Fibroblast of skin of scalp (primary cell): Measurements from ENCODE around the gene SLC39A7.
A peak's percentile ranks its signal among the peaks of the same experiment; 100 is the strongest.

Experiments
- DNase-seq: peaks from one replicate; pipeline ENCODE4 v3.0.0-alpha.2; 2013

The SLC39A7 gene

DNA sequence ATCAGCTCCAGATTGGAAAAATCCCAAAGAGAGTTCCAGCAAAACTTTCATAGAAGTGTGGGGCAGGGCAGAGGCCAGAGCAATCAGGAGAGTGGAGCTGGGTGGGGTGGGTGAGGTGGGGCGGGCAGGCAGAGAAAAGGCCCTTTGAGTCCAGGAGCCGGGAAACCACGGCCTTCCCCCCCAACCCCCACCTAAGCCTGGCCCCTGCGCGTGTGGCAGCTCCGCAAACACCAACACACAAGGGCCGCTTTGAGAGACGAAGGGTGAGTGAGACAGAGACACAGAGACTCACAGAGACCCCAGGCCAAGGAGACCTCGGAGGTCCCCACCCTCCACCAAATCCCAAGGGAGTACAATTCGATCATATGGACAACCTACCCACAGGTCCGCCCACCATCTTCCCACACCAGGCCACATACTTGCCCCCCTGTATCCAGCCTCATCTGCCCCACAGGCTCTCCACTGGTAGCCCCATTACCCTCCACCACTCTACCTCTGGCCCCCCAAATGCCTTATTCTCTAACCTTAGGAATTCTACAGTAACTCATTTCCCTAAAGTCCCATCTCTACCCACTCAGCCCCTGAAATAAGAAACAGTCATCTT is 10.1 kb upstream of the SLC39A7 start:
- DNase-seq: no peak

DNA sequence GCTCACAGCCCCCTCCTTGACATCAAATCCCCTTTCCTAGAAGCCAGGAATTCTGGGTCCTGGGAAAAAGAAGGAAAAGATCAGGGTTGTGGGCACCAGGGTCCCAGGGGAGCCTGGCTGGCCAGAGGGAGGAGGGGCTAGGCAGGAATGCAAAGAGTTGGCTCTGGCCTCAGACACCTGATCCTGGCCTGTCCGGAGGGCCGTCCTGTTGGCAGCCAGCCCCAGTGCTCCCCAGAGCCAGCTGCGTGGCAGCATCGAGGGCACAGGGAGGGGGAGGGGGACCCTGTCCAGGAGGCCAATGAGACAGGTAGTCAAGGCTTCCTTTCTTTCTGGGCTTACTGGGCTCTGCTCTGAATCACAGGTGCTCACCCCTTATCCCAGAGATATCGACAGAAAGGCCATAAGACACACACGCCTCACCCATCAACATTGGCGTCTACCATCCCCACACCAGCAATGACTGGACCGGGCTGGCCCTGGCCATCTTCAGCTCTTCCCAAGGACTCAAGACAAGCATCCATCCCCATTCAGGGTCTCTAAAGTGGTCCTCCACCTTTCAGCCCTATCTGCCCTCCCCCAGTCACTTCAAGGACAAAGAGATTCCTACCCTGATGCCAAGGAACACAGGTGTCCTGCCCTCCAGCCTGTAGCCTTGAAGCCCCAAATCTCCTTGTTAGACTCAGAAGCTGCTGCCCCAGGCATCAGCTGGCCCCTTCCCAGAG is 9.1 kb upstream of the SLC39A7 start:
- no peak for DNase-seq

DNA sequence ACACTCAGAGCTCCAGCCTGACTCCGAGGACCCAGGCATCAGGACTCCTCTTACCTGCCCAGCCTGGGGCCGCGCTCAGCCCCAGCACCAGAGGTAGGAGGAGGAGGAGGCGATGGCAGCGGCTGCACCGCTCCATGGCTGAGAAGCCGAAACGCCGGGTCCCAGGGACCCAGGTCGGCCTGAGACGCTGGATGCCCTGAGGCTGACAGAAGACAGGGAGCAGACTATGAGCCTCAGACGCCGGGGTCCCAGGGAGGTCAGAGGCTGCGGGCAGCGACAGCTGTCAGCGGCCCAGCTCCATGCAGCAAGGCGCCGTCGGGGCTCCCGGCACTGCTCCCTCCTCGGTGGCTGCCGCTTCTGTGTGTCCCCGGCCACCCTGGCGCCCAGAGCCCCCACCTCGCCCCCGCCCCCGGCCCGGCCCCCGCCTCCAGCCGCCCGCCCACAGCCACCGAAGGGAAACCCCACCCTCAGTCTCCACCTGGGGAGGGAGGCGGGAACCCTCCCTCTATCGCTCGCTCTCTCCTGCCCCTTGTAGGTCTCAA is 8.5 kb upstream of the SLC39A7 start, which contains the start of gene COL11A2:
Gene COL11A2, minus strand, starts transcription at position 363 of the 542 bp plus-strand sequence. Its CDS starts 227 bp downstream, at position 136.
- no peak for DNase-seq

DNA sequence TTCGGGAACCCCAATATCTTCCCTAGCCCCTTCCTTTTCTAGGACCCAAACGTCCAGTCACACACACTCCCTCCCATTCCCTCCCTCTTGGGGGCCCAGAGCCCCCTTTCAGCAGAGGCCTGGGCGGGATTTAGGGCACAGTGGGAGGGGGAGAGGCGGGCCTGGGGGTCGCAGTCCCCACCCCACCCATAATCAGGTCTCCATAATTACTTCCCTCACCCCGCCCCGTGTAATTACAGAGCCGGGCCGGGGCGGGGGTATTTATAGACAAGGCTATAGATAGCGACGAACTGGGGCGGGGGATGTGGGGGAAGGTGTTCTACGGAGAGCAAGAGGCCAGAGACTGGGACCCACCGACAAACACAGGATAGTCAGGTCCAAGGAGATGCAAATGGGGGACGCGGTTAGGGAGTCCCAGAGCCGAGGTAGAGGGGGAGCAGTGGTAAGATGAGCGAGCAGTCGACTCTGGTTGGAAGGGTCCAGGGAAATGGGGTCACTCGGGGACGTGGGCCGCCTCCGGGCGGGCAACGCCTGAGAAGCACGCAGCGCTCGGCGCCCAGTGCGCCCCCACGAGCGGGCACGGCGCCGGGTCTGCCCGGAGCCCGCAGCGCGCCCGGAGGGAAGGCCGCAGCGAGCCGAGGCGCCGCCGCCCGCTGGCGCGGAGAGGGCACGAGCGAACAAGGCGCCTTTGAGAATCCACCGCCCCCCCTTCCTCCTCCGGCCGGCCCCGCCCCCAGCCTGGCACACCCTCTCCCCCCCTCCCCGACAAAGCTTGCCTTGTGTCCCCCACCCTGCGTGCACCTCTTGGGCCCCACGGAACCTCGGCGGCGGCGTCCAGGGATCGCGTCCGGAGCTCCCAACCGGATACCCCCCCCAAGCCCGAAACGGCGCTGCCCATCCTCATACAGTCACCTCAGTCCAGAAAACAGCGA is 7.7 kb upstream of the SLC39A7 start:
- DNase-seq: no peak

DNA sequence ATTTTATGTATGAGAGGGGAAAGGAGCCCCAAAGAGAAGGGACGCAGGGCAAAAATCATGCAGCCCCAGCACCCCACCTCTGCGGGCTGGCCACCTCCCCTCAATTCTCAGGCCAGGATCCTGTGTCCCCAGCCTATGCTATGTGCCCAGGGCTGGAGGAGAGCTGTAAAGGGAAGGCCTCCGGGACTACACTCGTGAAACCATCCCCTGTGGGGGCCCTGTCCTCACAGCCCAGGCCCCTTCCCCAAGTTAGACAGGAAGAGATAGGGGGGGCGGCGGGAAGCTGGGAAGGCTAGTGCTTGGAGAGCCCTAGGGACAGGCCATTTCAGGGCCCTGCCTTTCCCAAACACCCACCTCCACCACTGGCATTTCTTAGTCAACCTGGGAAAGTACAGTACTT is 7.0 kb upstream of the SLC39A7 start:
- DNase-seq: no peak

DNA sequence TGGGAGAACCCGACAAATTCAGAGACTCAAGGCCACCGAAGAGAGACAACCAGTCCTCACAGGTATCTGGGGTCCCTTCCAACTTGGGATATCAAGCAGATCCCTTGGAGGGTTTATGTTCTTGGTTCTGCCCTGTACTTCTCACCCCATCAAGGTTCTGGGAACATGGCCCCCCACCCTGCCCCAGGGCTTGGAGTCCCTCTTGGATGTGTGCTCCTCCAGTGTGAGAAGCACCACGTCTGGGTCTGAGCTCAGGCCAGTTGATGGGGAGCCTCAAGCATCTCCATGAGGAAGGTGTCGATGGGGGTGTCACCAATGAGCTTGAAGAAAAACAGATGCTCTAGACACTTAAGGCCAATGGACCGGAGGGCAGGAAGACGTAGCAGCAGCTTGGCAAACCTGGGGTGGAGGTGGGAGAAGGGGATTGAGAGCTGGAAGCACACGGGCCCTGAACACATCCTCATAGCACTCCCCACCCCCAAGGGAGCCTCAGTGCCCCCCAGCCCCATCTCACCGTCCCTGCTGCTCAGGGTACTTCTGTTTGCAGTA is 6.2 kb upstream of the SLC39A7 start:
- no peak for DNase-seq

DNA sequence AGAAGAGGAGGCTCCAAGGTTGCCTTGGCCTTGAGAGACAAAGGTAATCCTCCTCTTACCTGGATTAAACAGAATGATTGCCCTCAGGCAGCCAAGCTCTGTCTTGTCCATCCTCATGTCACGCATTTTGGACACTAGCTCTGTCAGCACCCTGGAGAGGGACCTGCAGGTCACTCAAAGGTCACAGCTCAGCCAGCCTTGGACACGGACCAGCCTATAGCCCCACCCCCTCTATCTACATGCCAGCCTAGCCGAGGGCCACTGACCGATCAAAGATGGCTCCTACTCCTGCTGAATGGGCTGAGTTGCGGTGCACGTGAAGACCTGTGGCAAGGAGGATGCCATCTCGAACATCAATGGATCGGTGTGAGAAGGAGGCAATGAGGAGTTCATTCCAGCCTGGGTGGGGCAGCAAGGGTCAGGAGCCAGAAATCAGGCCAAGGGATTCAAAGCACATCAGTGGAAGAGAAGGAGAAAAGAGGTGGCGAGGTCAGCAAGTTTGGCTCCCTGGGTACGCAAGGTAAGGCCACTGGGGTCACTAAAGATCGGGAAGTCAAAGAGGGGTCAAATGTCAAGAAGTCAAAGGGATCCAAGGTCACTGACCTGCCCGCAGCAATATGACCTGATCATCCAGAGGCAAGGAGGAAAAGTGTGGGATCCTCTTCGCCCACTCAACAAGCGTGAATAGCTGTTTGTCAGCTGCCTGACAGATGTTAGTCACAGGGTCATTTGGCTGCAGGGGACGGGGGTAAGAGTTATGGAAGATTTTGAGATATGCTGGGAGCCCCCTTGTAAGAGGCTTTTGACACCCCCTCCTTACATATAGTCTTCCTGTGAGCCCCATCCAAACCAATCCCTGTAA is 5.1 kb upstream of the SLC39A7 start:
- no peak for DNase-seq

DNA sequence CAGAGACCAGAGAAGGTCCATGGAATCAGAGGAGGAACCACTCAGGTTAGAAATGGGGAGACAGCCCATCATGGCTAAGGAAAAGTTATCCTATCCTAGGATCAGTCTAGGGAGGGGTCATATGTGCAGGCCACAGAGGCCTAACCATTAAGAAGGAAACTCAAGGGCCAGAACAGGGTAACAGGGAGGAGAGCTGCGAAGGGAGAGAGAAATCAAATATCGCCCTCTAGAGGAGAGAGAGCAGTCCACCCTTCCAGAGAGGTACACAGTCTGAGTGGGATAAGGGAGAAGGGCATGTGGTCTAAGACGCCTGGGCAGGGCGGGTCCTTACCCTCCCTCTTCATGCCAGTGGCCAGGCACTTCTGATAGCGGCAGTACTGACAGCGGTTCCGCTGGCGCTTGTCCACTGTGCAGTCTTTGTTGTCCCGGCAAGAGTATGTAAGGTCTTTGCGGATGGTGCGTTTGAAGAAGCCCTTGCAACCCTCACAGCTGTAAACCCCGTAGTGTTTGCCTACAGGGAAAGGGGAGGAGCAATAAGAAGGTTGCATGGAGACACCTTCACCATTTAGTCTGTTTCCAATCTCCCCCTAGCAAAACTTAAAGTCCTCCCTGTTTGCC is 3.1 kb upstream of the SLC39A7 start:
- peak; percentile 61 for DNase-seq

DNA sequence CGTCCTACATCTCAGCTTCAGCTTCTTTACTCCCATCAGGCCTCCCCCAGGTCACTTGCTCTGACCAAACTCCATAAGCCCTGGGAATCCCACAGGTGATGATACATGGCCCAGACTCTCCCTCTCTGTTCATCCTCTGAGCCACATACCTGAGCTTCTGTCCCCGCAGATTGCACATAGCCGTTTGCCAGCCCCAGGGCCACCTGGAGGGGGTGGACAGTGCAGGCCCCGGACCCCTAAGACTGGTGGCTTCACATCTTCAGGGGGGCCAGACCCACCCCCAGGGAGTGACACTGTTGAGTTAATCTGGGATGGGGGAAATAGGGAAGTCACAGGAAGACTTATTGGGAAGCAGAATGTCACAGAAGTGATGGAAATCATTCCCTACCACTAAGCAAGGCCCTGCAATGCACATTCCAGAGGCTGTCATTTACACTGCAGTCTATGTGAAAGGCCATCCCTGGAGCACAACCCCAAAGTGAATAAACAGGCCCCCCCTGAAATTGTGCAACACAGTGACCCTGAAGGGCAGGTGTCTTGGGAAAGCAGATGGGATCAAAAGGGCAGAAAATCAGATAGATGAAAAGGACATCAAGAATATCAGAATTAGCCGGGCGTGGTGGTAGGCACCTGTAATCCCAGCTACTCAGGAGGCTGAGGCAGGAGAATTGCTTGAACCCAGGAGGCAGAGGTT is 2.4 kb upstream of the SLC39A7 start:
- DNase-seq: no peak

DNA sequence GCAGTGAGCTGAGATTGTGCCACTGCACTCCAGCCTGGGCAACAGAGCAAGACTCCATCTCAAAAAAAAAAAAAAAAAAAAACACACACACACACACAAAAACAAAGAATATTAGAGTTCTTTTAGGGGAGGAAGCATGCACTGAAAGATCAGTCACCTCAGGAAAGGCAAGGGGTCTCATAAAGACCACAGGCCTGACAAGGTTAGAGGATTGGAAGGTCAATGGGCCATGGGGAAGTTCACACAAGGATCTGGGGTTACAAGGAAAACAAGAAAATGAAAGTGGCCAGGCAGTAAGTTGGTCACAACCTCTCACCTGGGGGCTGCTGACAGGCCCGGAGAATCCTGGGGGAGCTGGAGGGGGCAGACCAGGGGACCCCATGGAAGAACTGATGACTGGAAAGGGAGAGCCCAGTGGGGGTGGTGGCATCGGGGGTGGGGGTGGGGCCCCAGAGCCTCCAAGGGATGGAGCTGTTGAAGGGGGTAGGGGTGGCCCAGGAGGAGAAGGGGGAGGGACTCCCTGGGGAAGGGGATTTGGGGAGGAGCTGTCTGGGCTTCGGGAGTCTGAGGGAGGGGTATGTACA is 1.7 kb upstream of the SLC39A7 start:
- no peak for DNase-seq

DNA sequence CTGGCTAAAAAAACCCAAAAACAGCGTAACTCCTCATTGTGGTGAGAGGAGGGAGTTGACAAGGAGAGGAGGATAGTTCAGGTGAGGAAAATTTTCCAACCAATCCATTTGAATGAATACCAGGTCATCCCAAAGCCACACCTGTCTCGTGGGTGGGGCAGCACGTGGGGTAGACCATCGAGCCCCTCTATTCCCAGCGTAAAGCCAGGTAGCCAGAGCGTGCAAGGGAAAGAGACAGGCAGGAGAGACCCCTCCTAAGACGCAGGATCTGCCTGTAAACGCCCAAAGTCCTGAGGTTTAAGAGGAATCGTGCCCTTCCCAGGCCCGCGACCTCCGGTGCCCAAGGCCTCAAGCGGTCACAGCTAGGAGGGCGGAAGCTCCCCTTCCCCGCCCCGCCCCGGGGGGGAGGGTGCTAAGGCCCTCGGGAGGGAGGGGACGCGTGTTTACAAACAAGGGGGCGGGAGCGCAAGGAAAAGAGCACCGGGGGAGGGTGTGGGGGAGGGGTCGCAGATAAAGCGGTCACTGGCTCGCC is 914 bp upstream of the SLC39A7 start:
- DNase-seq: peak; percentile 66

DNA sequence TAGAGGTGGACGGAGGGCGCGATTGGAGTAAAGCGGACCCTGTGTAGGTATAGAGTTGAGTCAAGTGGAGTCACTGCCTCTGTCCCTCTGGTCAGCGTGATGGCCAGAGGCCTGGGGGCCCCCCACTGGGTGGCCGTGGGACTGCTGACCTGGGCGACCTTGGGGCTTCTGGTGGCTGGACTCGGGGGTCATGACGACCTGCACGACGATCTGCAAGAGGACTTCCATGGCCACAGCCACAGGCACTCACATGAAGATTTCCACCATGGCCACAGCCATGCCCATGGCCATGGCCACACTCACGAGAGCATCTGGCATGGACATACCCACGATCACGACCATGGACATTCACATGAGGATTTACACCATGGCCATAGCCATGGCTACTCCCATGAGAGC is 479 bp downstream of the SLC39A7 start:
- no peak for DNase-seq

DNA sequence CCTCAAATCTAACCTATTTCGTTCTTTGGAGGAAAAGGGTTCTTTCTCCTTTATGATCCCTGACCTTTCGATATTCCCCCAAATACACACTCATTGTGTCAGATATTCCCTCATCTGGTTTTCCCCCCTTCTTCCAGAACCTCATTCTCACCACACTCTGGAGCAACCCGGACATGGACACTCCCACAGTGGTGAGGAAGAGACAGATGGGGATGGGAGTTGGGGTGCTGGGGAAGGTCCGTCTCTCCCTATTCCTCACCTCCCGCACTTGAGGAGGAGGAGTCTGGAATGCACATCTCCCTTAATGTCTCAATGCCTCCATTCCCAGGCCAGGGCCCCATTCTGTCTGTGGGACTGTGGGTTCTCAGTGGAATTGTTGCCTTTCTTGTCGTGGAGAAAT is 1.3 kb downstream of the SLC39A7 start:
- DNase-seq: no peak

DNA sequence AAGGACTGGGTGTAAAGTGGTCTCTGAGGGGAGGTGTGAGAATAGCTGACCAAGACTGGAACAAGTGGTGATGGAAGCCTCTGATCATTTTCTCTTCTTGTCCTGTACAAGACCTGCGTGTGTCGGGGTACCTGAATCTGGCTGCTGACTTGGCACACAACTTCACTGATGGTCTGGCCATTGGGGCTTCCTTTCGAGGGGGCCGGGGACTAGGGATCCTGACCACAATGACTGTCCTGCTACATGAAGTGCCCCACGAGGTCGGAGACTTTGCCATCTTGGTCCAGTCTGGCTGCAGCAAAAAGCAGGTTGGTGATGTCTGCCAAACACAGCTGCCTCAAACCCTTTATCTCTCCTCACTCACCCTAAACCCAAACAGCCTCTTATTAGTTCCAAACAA is 2.1 kb downstream of the SLC39A7 start:
- no peak for DNase-seq

DNA sequence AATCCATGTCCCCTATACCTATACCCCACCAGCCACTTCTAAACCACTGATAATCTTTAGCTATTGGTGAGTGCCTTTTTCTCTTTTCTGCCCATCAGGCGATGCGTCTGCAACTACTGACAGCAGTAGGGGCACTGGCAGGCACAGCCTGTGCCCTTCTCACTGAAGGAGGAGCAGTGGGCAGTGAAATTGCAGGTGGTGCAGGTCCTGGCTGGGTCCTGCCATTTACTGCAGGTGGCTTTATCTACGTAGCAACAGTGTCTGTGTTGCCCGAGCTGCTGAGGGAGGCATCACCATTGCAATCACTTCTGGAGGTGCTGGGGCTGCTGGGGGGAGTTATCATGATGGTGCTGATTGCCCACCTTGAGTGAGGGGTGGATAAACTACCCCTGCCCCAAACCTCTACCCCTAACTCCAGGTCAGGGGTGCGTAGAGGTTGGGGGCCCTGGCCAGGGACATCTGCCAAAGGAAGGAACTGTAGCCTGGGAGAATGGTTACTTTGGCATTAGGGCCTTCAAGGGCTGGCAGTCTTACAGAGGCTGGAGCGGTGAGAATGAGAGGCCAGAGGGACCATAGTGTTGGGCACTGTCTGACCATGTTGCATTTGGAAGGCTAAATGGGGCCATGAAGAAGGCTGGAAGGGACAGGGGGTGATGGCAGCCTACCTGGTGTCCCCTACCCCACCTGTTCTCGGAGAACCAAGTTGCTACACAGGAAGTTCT is 2.9 kb downstream of the SLC39A7 start:
- no peak for DNase-seq

DNA sequence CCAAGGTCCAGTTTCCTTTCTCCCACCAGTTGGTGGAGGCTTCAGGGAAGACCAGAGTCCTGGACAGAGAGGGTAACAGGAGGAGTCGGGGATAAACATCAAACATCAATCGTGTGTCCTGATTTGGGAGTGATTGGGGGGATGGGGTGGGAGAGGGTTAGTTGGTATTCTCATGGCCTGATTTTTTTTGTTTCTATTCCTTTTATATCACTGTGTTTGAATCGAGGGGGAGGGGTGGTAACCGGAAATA is 3.4 kb downstream of the SLC39A7 start:
- no peak for DNase-seq

DNA sequence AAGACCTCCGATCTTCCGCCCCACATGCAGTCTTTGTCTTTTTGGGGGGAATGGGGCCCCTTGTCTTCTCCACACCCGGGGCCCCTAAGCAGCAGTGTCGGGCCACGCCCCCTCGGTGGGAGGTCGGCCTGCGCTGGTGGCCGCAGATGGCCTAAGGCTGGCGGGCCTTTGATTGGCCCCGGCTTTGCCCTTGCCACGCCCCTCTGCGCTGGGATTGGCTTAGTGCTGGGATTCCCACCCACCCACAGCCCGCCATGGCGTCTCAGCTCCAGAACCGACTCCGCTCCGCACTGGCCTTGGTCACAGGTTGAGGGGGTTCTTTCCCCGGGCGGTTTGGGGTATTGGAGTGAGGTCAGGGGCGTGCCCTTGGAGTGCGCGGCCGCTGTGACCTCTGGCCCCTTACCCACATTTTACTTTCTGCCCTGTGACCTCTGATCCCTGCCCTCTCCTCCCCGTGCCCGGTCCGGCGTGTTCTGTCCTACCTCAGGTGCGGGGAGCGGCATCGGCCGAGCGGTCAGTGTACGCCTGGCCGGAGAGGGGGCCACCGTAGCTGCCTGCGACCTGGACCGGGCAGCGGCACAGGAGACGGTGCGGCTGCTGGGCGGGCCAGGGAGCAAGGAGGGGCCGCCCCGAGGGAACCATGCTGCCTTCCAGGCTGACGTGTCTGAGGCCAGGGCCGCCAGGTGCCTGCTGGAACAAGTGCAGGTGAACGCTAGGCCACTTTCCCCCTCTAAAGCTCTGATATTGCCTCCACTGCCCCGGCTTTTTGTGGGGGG is 3.9 kb downstream of the SLC39A7 start, which contains the start of gene HSD17B8:
Gene HSD17B8, plus strand, starts transcription at position 241 of the 776 bp plus-strand sequence. Its CDS starts 14 bp downstream, at position 255.
- DNase-seq: peak; percentile 93

DNA sequence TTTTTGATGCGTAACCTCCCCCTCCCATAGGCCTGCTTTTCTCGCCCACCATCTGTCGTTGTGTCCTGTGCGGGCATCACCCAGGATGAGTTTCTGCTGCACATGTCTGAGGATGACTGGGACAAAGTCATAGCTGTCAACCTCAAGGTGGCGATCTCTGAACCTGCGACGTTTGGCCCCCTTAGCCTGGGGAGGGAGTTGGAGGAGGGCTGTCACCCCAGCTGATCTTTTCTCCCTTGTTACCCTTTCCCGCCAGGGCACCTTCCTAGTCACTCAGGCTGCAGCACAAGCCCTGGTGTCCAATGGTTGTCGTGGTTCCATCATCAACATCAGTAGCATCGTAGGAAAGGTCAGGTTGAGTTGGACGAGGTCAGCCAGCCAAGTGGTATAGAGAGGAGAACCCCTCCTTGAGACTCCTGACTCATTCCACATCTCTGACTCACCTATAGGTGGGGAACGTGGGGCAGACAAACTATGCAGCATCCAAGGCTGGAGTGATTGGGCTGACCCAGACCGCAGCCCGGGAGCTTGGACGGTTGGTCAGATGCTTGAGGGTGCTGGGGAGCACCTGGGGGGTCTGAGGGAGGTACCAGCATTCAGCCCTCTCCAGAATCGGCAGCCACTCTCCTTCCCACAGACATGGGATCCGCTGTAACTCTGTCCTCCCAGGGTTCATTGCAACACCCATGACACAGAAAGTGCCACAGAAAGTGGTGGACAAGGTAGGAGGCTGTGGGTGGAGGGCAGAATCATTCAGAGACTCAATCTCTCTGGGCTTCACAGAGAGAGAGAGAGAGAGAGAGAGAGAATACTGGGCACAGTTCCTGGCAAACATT is 4.7 kb downstream of the SLC39A7 start:
- DNase-seq: peak; percentile 37
